Measurements from ENCODE around the gene CDH8.

GRCh38 chr16:61908426-61908825, 127.8 kb downstream of the CDH8 start:
- TF ChIP-seq POLR2A (IDR thresholded peaks at IDR 0.05) (no peak), CTCF (IDR thresholded peaks at IDR 0.05) (no peak)
